GM12874 (cell line): ENCODE data around the gene SIAE.
A peak's percentile ranks its signal among the peaks of the same experiment; 100 is the strongest.

Source experiments
- TF ChIP-seq, protein P1 (sequence below): IDR thresholded peaks from 2 replicates; pipeline ENCODE4 v1.5.1; 2011; ENCODE audit warnings: low read depth, mild to moderate bottlenecking, control low read depth, low read length, moderate library complexity; ENCODE audit not compliant: insufficient read depth

The SIAE gene

DNA sequence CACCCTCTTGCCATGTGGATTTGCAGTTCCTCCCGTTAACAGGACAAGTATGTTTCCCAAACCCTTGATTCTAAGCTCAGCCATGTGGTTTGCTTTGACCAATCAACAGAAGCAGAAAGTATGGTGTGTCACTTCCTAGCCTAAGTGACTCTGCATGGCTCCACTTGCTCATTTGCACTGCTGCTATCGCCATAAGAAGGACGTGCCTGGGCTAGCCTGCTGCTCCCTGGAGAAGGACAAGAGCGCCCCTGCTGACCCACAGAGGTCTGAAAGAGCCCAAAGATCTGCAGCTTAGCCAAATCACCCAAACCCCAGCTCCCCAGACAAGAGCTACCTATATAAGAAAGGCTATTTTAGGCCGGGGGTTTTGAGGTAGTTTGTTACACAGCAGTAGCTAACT, 32.9 kb downstream of the SIAE start:
- TF ChIP-seq, protein P1, sequence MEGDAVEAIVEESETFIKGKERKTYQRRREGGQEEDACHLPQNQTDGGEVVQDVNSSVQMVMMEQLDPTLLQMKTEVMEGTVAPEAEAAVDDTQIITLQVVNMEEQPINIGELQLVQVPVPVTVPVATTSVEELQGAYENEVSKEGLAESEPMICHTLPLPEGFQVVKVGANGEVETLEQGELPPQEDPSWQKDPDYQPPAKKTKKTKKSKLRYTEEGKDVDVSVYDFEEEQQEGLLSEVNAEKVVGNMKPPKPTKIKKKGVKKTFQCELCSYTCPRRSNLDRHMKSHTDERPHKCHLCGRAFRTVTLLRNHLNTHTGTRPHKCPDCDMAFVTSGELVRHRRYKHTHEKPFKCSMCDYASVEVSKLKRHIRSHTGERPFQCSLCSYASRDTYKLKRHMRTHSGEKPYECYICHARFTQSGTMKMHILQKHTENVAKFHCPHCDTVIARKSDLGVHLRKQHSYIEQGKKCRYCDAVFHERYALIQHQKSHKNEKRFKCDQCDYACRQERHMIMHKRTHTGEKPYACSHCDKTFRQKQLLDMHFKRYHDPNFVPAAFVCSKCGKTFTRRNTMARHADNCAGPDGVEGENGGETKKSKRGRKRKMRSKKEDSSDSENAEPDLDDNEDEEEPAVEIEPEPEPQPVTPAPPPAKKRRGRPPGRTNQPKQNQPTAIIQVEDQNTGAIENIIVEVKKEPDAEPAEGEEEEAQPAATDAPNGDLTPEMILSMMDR = no peak

DNA sequence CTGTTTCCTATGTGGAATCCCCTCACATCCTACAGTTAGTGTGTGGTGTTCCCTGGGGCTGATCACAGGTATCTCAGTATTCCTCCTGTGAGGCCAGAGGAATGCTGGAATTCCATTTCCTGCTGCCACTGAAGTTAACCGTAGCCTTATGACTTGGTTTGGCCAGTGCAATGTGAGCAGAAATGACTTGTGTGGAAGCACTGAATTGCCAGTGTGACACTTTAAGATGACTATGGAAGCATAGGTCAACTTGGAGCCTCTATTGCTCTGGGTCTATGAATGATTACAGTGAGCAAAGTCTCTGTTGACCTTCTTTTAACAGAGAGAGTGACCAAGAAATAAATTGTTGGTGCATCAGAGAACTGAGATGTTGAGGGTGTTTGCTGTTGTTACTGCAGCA, 34.4 kb downstream of the SIAE start:
- TF ChIP-seq, protein P1 = no peak

DNA sequence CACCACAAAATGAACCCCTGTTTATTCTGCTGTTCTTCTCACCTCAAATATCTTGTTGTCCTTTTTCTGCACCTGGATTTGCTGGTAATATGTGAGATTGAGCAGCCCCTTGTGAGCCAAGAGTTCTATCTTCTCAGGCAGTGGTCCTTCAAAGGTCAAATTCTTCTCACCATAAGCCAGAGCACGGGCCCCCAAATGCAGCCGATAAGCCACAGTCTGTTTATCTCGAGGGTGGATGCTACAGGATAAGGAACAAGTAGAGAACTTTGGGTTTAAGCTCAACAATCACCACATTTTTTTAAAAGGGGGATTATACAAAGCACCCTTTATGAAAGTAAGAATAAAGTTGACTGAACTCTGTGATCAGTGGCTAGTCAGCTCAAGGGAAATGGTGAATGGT, 35.0 kb downstream of the SIAE start:
- TF ChIP-seq, protein P1 = no peak

DNA sequence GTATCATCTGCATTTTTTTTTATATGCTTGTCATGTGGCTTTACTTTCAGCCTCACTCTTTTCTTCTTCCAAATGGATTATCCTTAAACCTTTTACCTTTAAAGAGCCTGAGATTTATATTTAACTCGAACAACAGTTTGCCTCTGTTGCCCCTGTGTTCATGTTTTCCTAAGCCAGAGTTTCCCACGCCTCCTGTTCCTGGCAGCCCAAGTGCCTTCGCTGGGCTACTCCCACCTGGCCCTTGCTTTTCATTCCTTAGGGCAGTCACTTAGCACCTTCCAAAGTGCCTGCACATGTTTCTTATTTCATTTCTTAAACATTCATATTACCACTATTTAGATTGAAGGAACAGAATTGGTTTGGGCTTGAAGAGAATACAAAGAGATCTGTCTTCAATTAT, 37.6 kb downstream of the SIAE start:
- TF ChIP-seq, protein P1 = no peak

DNA sequence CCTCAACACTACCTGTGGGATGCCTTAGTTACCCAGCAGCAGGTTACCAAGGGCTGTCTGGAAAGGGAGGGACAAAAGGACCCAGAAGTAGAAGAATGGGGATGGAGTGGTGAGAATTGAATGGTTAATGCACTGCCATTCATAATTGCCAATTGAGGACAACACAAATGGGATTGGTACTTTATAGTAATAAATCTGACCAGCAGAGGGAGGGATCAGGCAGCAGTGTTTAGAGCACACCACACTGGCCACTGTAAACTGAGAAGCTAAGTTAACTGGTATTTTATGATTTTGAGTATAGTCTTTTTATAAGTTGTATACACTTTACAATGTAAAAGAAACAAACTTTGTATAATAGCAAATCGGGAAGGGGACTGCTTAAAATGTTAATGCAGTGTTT, 40.2 kb downstream of the SIAE start:
- TF ChIP-seq, protein P1 = peak; percentile 6; the same call in 1 of the 2 replicates

DNA sequence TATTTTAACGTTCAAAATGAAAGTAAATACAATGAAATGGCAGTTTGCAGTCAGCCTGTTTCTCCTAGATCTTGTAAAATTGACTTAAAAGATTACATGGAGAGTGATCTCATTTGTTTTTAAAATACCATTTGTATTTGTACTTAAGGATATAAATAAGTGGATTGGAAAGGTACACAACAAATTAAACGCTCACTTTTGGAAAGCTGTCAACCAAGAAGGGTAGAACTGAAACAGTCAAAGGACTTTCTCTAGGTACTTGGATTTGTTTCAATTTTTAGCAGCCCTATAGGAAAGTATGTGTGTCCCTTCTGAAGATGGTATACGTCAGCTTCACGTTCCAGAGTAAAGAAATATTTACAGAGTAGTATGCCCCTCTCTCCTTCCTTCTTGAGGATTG, 43.6 kb downstream of the SIAE start:
- TF ChIP-seq, protein P1 = no peak

DNA sequence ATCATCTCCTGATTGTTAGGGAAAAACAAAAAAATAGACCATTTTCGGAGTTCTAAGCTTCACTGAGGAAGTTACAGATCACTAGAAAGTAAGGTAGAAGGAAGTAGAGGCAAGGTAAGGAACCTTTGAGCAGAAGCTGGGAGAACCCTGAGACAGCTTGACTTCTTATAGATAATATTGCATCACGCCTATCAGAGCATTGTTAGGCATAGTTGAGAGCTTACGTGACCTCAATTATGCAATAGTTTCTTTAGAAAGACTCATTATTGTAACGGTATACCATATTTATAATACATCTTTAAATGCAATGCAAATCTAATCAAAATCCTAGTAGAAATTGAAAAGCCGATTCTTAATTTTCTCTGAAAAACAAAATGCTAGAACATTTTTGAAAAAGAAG, 46.0 kb downstream of the SIAE start:
- TF ChIP-seq, protein P1 = no peak
